HG02623 (cell line): ENCODE data around the gene DLG2.
"Not testable (repeated sequence)": the region's sequence is repeated elsewhere in the genome, so short reads cannot be mapped to it uniquely, and the experiment has no call there.

Experiments used
- ATAC-seq: cut with Tn5 transposase; IDR thresholded peaks from one replicate; pipeline ENCODE4 v1.9.1; 2021; ENCODE audit warnings: moderate library complexity; ENCODE audit not compliant: unreplicated experiment

The DLG2 gene

DNA sequence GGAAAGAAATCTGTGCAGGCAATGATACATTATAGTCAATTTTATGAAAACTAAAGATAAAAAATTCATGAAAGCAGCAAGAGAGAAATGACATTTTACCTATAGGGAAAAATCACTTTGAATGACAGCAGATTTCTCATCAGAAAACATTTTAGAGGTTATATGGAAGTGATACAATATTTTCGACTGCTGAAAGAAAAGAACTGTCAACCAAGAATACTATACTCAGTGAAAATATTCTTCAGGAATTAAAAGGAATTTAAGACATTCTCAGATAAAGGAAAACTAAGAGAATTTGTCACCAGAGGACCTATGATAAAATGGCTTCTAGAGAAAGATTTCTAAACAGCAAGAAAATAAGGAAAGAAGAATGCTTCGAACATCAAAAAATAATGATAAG, 820.8 kb downstream of the DLG2 start:
- ATAC-seq = no peak

DNA sequence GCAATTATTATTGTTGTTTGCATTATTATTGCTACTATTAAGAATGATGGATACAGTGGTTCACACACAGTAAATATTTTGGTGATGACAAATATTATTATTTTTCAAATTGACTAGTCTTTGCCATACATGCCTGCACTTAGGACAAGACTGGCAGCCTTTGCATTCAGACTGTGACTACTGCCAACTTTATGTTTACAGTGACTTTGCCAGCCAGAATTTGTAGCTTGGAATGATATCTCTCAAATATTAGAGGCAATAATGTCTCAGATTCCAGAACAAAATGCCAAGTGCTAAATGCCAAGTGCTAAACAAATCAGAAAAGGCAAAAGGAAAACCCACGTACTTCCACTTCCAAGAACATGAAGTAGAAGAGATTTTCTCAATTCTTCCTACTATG, 823.1 kb downstream of the DLG2 start:
- no peak for ATAC-seq

GRCh38 chr11:84800755-84801346, 826.3 kb downstream of the DLG2 start:
- ATAC-seq = no peak

DNA sequence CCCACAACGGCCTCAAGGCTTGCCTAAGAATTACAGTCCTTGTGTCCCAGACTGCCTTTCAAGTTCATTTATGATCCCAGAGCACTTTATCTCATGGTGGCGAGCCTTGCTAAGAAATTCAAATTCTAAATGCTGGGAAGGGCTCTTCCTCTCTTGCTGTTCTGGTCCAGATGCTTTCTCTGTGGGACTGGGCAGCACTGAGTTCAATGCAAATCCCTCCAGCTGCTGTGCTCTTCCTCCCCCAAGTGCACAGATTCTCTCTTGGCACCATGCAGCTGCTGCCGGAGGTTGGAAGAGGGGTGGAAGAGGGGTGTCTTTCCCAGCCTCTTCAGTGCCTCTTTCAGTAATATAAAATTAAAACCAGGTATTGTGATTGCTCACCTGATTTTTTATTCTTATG, 828.0 kb downstream of the DLG2 start:
- ATAC-seq = no peak

GRCh38 chr11:84795698-84796097, 831.4 kb downstream of the DLG2 start:
- no peak for ATAC-seq

GRCh38 chr11:84794663-84795443, 832.3 kb downstream of the DLG2 start:
- ATAC-seq = no peak

DNA sequence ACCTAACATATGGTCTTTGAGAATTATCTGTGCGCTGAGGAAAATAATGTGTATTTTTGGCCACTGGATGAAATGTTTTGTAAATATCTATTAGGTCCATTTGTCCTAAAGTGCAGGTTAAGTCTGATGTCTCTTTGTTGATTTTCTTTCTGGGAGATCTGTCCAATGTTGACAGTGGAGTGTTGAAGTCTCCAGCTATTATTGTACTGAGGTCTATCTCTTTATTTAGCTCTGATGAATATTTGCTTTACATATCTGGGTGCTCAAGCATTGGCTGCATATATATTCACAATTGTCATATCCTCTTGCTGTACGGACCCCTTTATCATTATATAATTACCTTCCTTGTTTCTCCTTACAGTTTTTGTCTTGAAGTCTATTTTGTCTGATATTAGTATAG, 833.8 kb downstream of the DLG2 start:
- ATAC-seq = no peak

GRCh38 chr11:84790849-84791427, 836.2 kb downstream of the DLG2 start:
- no peak for ATAC-seq

- no peak for ATAC-seq
Observed at GRCh38 chr11:84788220-84788619, 838.9 kb downstream of the DLG2 start.

DNA sequence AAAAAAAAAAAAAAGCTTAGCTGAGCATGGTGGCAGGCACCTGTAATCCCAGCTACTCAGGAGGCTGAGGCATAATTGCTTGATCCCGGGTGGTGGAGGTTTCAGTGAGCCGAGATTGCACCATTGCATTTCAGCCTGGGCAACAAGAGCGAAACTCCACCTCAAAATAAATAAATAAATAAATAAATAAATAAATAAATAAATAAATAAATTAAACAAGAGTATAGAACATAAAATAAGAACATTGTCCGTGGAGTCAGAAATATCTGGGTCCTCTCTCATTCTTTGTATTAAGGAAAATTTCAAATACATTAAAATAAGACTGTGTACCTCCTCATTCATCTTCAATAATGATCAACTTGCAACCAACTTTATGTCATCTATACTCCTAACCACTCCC, 843.0 kb downstream of the DLG2 start:
- ATAC-seq = not testable (repeated sequence)

DNA sequence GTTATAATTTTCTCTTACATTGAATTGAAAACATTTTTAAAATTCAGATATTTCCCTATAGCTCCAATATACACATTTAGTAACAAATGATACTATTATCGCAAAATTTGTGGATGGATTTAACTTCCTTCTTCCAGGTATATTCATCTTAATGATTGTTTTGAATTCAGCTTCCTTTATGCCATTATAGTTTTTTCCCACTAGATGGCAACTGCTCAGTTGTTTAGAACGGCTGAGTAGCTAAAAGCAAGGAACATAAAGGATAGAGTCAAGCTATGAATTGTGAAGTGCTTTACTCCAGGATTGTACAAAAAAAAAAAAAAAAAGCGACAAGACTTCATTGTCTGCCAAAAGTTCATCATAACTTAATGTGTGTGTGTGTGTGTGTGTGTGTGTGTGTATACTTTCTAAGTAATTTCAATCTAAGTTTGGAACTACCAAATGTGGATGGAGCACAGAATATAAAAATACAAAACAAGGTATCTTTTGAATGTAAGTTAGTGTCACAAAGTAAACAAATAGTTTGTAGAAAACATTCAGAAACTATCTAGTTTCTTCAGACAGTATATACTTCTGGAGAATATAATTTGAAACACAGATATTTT, 846.4 kb downstream of the DLG2 start:
- no peak for ATAC-seq

DNA sequence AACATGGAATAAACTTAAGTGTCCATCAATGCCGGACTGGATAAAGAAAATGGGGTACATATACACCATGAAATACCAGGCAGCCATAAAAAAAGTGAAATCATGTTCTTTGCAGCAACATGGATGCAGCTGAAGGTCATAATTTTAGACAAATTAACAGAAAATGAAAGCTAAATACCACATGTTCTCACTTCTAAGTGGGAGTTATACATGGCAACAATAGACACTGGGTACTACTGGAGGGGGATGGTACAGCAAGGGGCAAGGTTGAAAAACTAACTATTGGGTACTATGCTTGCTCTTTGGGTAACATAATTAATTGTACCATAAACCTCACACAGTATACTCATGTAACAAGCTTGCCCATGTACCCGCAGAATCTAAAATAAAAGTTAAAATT, 851.6 kb downstream of the DLG2 start:
- no peak for ATAC-seq

DNA sequence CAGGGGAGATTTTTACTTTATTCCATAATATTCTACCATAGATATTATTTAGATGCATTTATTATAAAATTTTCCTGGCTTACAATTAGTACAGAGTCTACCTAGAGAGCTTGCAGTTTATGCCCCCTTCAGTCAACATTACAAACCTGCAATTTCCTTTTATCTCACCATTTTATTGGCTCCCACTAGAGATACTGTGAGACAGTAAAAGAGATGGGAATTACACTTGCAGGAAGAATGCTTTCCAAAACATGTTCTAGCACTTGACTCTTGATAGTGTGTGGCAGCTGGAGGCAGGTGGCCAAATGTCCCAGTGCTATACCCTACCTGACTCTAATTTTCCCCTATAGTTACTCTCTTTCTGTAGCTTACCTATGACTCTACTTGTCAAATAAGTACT, 863.2 kb downstream of the DLG2 start:
- ATAC-seq = no peak

- no peak for ATAC-seq
Observed at GRCh38 chr11:84757711-84758110, 869.4 kb downstream of the DLG2 start.

DNA sequence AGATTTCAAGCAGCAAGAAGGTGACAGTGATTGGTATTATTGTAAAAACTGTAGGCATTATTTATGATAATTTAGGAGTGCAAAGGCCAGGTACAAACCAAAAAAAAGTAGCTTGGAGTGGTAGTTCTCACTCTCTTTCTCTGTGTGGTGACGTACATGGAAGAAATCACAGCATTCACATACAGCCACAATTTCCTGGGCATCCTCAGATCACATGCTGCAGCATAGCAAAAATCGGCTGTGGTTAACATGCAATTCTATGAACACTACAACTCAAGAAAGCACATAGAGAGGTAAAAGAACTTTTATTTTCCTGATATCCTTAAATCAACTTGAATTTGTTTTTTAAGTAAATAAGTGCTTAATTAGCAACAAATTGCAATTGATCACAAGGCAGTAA, 875.8 kb downstream of the DLG2 start:
- ATAC-seq = no peak

DNA sequence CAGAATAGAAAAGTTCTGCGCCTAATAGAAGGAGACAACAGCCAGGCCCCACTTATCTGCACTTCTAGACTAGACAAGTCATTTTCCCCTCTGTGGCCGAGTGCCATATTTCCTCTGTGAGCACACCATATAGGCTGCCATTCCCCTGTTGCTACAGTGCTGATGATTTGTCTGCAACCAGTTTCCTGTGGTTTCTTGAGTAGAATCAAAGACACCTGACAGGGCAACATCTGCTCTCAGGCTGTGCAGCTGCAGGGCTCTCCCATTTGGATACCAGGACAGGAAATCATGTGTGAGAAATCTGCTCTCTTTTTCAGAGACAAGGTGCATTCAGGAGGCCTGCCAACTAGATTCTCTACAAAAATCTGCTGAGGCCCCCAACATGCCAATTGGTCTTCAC, 879.3 kb downstream of the DLG2 start:
- ATAC-seq = no peak

DNA sequence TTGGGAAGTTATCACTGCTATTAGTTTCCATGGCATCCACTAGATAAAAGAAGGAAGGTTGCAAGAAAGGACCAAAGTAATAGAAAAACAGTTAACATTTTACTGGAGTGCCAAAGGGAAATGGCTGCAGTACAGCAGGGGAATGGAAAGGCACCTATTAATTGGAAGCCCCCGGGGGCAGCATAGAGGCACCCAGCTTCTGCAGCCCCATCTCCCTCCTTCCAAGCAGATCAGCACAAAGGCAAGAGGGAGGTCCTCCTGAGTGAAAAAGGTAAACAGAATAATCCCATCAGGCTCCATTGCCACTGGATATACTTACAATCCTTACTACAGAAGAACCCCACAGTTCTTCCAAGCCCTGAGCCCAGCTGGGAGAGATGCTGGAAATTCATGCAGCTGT, 887.1 kb downstream of the DLG2 start:
- no peak for ATAC-seq

GRCh38 chr11:84724256-84724655, 902.9 kb downstream of the DLG2 start:
- ATAC-seq = no peak

DNA sequence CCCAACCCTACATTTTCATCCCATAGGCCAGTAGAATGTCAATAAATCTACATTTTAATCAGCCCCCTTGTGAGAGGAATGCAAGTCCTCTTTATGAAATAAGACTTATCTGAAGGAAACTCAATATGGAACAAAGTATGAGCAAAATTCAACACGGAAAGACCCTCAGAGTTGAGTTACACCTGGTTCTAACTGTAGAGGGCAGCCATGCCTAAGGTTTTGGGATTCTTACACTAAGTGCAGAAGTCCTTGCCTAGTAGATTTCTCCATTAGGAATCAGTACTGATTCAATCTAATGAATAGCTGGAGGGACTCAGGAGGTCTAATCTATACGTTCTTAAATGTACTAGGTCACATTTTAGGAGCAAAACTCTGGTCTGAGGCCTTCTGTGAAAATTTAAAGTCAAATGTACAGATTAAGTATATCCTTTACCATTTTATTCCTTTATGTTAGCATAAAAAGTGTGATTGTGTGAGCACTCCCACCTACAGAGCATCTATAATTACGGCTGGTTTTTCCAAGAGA, 904.5 kb downstream of the DLG2 start:
- no peak for ATAC-seq

- no peak for ATAC-seq
Observed at GRCh38 chr11:84721561-84721961, 905.6 kb downstream of the DLG2 start.

DNA sequence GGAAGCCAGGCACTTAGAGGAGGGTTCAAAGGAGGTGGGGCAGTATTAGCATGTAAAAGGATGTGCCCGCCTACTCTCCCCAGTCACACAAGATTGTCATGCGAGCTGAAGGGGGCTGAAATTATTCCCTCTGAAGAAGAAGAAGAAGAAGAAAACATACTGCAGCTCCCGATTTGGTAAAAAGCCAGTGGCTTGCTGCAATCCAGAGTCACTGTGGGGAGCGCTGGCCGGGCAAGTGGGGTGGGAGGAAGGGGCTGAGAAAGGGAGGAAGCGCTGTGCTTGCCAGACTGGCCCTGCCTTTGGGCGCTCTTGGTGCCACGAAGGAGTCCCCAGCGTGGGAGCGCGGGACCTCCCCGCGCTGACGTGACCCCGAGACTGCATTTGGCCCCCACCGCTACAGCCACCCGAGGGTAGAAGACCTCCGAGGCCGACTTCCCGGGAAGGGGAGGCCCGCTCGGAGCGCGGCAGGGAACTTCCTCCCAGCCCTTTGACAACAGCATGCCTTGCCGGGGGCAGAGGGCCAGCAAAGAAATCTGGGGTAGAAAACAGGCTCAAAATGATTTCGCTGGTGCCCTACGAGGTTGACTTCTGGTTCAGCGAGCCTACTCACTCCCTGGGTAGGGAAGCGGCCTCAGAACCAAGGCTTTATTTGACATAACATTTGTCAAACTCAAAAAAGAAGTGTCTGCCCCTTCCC, 906.3 kb downstream of the DLG2 start:
- no peak for ATAC-seq
